Measurements from ENCODE around the gene OCIAD2.

DNA sequence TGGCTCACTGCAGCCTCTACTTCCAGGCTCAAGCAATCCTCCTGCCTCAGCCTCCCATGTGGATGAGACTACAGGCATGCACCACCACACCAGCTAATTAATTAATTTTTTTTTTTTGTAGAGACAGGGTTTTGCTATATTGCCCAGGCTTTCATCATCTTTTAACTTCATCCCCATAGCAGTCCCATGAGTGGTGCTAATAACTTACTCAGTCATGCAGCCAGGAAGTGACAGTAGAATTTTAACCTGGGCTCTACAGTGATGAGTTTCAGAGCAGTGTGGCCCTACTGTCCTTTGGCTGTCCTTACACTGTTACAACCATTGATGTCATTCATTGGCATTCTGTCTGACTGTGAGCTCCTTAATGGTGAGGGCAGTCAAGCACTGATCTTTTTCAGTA lies 3.9 kb upstream of the OCIAD2 start:
- TF ChIP-seq, protein P1, sequence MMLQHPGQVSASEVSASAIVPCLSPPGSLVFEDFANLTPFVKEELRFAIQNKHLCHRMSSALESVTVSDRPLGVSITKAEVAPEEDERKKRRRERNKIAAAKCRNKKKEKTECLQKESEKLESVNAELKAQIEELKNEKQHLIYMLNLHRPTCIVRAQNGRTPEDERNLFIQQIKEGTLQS (IDR thresholded peaks at IDR 0.05; ENCODE audit: insufficient read depth, low read depth, low read length): no peak
- no peak for TF ChIP-seq SAP30 (IDR thresholded peaks at IDR 0.05; ENCODE audit: insufficient read depth, insufficient replicate concordance, low read length)
- TF ChIP-seq POLR2A (IDR thresholded peaks at IDR 0.05; ENCODE audit: control extremely low read depth in 1 of 2, low read depth in 2 of 2, low read length in 2 of 2): no peak
- TF ChIP-seq, protein P2, sequence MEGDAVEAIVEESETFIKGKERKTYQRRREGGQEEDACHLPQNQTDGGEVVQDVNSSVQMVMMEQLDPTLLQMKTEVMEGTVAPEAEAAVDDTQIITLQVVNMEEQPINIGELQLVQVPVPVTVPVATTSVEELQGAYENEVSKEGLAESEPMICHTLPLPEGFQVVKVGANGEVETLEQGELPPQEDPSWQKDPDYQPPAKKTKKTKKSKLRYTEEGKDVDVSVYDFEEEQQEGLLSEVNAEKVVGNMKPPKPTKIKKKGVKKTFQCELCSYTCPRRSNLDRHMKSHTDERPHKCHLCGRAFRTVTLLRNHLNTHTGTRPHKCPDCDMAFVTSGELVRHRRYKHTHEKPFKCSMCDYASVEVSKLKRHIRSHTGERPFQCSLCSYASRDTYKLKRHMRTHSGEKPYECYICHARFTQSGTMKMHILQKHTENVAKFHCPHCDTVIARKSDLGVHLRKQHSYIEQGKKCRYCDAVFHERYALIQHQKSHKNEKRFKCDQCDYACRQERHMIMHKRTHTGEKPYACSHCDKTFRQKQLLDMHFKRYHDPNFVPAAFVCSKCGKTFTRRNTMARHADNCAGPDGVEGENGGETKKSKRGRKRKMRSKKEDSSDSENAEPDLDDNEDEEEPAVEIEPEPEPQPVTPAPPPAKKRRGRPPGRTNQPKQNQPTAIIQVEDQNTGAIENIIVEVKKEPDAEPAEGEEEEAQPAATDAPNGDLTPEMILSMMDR (IDR thresholded peaks at IDR 0.05; ENCODE audit: control extremely low read depth in 1 of 3, insufficient read depth in 1 of 3, low read depth in 1 of 3, low read length in 3 of 3): no peak
- TF ChIP-seq MAX (IDR thresholded peaks at IDR 0.05): no peak
- TF ChIP-seq POLR2AphosphoS5 (IDR thresholded peaks at IDR 0.05; ENCODE audit: low read depth, low read length): no peak
